ENCODE data around the gene ACOX3.
"Not testable (repeated sequence)": the region's sequence is repeated elsewhere in the genome, so short reads cannot be mapped to it uniquely, and the experiment has no call there.

GRCh38 chr4:8386131-8386530 lies 54.4 kb downstream of the ACOX3 start:
- TF ChIP-seq, protein P1, sequence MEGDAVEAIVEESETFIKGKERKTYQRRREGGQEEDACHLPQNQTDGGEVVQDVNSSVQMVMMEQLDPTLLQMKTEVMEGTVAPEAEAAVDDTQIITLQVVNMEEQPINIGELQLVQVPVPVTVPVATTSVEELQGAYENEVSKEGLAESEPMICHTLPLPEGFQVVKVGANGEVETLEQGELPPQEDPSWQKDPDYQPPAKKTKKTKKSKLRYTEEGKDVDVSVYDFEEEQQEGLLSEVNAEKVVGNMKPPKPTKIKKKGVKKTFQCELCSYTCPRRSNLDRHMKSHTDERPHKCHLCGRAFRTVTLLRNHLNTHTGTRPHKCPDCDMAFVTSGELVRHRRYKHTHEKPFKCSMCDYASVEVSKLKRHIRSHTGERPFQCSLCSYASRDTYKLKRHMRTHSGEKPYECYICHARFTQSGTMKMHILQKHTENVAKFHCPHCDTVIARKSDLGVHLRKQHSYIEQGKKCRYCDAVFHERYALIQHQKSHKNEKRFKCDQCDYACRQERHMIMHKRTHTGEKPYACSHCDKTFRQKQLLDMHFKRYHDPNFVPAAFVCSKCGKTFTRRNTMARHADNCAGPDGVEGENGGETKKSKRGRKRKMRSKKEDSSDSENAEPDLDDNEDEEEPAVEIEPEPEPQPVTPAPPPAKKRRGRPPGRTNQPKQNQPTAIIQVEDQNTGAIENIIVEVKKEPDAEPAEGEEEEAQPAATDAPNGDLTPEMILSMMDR (IDR thresholded peaks at IDR 0.05 in 4 of 5, conservative IDR thresholded peaks at IDR 0.05 in 1 of 5) = not testable (repeated sequence)
- not testable (repeated sequence) for TF ChIP-seq POLR2A (IDR thresholded peaks at IDR 0.05)
